ENCODE measurements around the gene MAP10.

GRCh38 chr1:232853994-232854797, 49.0 kb downstream of the MAP10 start:
- TF ChIP-seq NR1H2 (CRISPR knock-in tag; IDR thresholded peaks at IDR 0.05) (no peak), TEAD4 (CRISPR knock-in tag; IDR thresholded peaks at IDR 0.05) (no peak), CTCF (IDR thresholded peaks at IDR 0.05) (no peak), ETV6 (CRISPR knock-in tag; IDR thresholded peaks at IDR 0.05) (no peak), SP1 (CRISPR knock-in tag; conservative IDR thresholded peaks at IDR 0.05) (no peak), CREB1 (CRISPR knock-in tag; IDR thresholded peaks at IDR 0.05) (no peak), ELF4 (CRISPR knock-in tag; IDR thresholded peaks at IDR 0.05; ENCODE audit: low read depth) (no peak), RELA (CRISPR knock-in tag; IDR thresholded peaks at IDR 0.05; ENCODE audit: borderline replicate concordance) (no peak), IRF2 (CRISPR knock-in tag; IDR thresholded peaks at IDR 0.05; ENCODE audit: borderline replicate concordance, low read depth) (no peak), NR2C2 (CRISPR knock-in tag; IDR thresholded peaks at IDR 0.05) (no peak)

All from WTC11 (cell line).